ENCODE results near the gene TULP4.
"Not testable (repeated sequence)": the region's sequence is repeated elsewhere in the genome, so short reads cannot be mapped to it uniquely, and the experiment has no call there.

- TF ChIP-seq ELF4, CBFB (CRISPR knock-in tag; IDR thresholded peaks at IDR 0.05; ENCODE audit: low read depth): not testable (repeated sequence)
Measured at GRCh38 chr6:158339197-158339596, 26.9 kb downstream of the TULP4 start.
